Prostate gland (tissue), 2 donors: ENCODE results near the gene UPK3B.

Experiments
- CTCF ChIP-seq, 4 experiments: fragments of 200-600 bp in 2 of 4; fragments of 450-650 bp in 2 of 4; sonication (generic) in 2 of 4; IDR thresholded peaks; 1 replicate in 3 of 4; 2 replicates in 1 of 4; pipeline ENCODE4 v1.5.1; 2016 to 2019; ENCODE audit warnings: antibody characterized with exemption in 4 of 4, mild to moderate bottlenecking in 2 of 4, moderate library complexity in 2 of 4
- POLR2AphosphoS5 ChIP-seq: sonication (generic); formaldehyde crosslinking; IDR thresholded peaks from one replicate; pipeline ENCODE4 v1.6.1; 2017; ENCODE audit warnings: antibody characterized with exemption

DNA sequence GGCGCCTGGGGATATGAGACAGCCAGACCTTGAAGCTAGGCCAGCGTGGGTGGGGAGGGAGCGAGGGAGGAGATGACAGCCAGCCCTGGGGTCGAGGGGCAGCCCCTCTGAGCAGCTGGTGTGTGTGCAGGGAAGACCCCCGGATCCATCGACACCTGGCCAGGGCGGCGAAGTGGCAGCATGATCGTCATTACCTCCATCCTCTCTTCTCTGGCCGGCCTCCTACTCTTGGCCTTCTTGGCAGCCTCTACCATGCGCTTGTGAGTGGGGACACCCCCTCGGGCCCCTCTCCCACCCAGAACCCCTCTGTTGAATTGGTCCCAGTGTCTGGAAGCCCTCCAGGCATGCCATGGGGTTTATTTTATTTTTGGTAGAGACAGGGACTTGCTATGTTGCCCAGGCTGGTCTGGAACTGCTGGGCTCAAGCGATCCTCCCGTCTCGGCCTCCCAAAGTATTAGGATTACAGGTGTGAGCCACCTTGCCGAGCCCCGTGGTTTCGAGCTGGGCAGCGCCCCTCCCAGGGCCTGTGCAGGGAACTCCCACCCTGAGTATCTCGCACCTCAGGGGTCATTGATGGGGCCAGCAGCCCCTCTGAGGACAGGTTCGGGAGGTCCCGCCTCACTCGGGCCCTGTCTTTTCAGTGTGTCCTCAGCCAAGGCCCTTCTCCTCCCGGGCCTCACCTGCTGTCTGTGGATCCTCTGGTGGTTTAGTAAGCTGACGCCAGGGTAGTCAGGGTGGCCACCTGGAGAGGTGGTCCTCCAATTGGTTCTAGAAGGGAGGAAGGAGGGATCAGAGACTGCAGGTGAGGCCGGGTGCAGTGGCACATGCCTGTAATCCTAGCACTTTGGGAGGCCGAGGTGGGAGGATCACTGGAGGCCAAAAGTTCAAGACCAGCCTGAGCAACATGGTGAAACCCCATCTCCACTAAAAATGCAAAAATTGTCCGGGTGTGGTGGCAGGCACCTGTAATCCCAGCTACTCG is 3.8 kb downstream of the UPK3B start:
- TF ChIP-seq CTCF (IDR thresholded peaks at IDR 0.05) (no peak), POLR2AphosphoS5 (no peak)
